Middle frontal gyrus (tissue), 1 donor: ENCODE results near the gene CMTM3.
A peak's percentile ranks its signal among the peaks of the same experiment; 100 is the strongest.
"Not testable (repeated sequence)": the region's sequence is repeated elsewhere in the genome, so short reads cannot be mapped to it uniquely, and the experiment has no call there.

Source experiments
- DNase-seq: peaks from one replicate; pipeline ENCODE4 v3.0.0-alpha.2; 2015; ENCODE audit warnings: low spot score; ENCODE audit errors: extremely low spot score

The CMTM3 gene

DNA sequence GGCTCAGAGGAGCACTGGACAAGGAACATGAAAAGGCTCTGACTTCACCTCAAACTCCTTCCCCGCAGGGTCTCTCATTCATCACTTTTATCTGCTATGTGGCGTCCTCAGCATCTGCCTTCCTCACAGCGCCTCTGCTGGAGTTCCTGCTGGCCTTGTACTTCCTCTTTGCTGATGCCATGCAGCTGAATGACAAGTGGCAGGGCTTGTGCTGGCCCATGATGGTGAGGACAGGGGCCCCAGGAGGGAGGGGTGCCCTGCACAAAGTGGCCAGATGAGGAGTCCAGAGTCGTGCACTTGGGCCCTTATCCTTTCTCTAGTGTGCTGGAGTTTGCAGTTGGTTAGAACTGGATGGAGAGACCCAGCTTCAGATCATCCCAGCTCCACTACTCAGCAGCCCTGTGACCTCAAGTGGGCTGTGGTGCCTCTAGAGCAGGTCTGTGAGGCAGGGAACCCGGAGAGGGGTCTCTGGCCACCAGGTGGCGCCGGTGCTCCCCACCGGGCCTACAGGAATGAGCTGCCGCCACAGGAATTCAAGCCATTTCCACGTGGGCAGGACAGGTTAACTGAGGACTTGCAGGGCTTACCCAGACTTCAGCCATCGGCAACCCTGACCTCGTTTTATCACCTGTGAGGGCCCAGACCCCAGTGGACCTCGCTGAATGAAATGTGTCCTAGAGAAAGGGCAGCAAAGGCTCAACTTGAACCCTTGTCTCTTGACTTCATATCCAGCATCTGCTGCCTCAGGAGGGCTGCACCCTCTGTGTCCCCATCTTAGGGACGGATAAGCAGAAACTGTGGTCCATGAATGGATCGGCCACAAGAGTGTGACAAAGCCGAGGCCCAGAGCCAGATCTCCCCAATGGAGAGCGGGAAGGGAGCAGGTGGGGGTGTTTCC, 4.0 kb downstream of the CMTM3 start:
- DNase-seq = peak; percentile 41

DNA sequence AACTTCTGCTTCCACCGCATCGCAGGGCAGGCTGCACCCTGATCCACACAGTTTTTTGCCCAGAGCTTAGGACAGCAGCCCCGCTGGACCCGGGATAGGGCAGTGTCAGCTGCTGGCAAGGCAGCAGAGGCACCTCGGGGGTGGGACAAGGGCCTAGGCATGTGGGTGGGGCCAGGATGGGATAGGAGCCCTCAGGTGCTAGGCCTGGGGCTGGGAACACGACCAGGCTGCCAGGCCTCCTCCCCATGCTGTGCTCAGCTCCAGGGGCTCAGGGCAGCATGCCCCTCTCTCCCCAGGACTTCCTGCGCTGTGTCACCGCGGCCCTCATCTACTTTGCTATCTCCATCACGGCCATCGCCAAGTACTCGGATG, 4.6 kb downstream of the CMTM3 start:
- no peak for DNase-seq

DNA sequence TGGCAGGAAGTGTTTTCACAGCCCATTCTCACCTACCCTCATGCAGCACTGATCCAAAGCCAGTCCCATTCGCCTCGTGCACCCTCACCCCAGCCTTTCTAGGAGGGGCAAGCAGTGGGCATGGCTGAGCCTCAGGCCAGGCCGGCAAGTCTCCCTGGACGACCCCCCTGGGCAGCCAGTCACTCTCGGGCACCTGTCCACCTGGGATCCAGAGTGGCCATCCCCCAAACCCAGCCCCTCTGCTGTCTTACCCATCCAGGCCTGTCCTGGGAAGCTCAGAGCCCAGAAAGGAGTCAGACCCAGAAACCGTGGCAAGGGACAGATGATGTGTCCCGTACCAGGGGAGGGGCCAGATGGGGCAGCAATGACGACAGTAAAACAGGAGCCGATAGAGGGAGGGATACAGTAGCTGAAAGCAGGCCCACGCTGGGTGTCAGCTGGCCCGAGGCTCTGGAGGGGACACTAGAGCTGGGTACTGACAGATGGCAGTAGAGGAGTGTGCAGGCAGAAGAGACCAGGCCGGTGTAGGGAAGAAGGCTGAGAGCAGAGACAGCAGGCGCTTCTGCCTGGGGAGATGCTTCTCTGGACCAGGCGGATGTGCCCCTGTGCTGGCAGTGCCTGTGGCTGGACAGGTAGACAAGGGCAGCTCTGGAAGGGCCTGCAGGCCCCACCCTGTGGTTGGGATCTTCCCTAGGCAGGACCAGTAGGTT, 5.8 kb downstream of the CMTM3 start:
- DNase-seq = no peak

DNA sequence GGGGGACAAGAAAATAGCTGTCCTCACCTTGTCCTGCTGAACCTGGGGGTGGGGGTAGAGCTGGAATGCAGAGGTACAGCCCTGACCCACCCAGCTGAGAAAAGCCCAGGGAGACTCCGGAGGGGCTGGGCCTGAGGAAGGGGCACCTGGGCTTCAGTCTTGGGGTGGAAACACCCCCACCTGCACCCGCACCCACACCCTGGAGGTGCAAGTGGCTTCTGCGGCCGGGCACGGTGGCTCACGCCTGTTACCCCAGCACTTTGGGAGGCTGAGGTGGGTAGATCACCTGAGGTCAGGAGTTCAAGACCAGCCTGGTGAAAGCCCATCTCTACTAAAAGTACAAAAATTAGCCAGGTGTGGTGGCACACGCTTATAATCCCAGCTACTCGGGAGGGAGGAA, 7.4 kb downstream of the CMTM3 start:
- not testable (repeated sequence) for DNase-seq

DNA sequence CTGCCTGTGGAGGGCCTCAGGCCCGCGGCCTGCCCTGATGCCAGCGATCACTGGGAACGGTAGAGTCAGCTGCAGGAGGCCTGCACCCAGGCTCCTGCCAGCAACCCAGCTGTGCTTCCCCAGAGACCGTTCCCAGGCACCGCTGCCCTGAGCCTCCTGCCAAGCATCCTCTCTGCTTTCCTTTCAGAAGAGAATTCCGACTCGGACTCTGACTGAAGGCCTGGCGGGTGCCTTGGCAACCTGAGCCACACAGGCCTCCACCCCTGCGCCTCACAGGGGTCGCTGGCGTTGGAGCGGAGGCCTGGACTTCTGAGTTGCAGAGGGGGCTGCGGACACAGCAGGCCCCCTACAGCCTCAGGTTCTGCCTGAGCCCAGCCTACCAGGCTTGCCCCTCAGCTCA, 7.9 kb downstream of the CMTM3 start:
- DNase-seq = no peak

DNA sequence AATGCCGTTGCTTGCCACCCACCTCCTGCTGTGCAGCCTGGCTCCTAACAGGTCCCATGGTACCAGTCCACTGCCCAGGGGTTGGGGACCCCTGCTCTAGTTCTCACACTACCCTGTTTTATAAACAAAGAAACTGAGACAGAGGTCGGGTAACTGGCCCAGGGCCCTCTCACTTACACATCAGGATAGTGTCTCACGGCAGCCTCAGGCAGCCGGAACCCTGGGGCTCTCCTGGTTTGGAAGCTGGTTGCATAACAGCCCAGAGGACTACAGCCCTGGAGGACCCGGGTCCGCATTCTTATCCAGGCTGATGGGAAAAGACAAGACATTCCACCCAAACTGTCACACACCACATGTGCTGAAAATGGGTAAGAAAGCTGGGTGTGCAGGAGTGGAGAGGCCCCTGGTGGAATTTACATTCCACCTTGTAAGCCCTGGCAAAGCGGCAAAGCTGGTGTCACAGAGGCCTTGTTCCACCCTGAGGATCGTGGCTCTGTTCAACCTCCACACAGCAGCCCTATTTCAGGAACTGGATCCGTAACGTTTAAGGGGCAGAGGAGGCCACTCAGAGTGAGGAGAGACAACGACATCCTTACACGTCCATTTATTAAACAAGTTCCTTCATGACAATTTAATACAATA, 9.8 kb downstream of the CMTM3 start:
- DNase-seq = no peak

DNA sequence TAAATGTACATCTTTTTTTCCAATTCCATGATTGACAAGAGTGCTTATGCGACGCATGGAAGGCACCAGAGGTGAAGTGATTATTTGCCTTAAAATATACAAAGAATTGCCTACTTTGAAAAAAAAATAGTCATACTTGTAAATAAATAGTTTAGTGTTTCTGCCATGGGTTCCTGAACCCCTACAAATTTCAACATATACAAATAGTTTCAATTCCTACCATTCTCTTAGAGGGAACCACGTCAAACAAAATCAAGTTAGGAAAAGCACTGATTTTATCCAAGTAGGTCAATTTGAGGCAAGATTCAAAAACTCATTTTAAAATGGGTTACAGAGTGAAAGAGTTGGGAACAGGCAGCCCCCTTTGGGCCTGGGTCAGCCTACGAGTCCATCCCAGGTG, 11.7 kb downstream of the CMTM3 start:
- no peak for DNase-seq

DNA sequence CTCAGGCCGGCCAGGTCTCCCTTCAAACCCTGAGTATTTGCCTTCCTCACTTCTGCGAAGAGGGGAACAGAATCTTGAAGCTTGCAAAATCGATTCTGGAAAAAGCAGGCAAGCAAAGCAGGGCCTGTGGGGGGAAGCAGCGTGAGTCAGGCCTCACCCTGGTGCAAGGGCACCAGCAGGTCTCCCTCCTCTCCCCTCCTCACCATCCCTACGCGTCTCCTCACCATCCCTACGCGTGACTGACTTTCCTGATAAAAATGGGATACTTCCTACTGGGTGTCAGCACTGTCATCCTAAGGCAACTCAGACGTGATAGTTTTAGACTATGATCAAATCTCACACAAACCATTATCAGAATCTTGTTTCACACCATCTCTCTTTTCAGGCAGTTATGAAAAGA, 12.1 kb downstream of the CMTM3 start:
- DNase-seq = no peak

DNA sequence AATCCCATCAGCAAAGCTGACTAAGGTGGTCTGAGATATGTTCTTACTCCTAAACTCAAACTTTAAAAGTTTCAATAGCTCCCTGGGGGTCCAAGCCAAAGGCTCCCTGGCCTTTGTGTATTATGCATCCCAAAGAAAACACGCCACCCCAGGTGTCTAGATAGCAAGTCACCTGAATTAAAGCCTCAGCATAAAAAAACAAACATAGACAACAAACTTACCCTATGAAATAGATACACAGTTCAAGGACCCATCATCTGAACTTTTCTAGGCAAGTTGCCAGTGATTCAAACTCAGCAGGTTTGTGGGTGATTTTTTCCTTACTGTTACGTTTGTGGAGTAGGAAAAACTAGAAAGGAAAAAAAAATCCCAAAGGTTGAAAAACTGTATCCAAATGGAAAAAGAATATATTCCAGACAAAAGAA, 12.5 kb downstream of the CMTM3 start:
- no peak for DNase-seq

DNA sequence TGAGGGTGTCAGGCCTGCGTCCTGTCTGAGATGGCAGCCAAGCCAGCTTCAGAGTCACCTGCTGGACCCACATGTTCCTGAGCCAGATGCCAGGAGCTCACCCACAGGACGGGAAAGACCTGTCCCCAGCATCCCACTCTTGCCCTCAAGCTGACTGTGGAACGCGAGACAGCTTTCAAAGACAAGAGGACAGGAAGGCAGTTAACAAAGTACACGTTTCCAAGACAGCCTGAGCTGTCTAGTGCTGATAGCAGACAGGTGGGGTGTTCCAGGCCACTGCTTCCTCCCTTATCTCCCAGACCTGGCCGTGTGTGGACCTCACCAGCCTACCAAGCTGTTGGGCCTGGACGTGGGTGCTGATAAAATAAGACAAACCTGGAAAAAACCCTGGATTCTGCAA, 13.2 kb downstream of the CMTM3 start:
- no peak for DNase-seq

DNA sequence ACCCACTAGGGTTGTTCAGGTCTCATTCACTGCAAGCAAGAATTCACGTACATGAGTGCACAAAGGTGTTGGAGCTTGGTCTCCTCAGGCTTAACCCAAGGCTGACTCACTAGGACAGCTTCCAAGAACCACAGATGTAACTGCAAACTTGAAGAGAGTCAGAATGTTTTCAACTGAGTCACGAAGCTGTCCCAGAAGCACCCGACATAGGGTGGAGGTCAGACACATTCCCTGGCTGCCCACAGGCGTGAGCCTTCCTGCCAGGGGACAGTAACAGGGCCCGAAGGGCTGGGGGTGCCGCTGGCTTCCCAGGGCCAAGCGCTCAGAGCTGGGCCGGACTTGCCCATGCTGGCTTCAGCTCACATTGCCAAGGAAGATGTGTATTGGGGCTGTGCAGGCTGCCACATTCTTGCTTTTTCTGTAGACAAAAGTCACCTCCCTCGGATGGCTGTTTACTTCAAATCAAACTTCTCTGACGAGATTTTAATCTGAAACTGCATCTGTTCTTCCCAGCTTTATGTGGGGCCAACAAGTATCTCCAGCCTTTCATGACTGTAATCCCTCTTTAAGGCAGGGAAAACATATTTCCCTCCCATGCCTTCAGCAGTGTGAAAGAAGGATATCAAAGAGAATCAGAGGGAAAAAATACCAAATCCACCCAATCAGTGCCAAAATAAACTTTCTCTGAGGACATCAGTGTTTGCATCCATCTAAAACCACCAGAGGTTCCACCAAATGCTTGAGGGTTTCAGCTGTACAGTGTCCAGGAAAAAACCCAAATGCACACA, 14.3 kb downstream of the CMTM3 start:
- DNase-seq = no peak

DNA sequence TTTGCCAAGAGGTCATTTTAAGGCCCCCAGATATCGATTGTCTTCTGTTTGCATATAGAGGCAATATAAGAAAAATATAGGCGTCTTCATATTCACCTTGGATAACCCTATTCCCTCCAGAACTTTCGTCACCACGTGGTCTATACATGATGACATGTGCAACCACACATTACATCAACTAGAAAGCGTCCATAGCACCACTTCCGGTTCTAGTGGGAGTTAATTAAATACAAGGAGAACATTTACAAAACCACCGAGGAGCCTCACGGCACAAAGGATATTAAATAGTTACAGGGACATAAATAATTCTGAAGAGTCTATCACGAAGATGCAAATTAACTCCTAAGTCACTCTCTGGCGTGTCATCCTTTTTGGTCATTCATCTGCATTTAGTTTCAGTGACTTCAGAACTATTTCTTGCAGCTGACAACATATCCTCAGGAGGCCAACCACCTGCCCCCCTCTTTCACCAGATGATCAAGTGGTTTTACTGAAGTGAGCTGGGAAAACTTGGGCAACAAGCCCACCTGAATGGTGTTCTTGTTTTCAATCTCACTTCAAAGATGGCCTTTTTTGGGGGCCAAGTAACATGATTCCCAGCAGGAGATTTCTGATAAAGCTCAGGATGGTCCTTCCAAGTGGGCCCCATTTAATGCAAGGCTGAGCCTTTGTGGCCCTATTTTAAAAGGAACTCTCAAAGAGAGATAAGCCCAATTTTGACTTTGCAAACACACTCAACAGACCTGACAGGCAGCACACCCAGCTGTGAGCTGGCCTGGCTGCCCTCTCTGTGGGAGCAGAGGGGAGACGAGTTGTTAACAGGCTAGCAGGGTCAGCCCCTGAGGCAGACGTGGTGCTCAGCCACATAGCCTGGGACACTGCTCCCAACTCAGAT, 15.3 kb downstream of the CMTM3 start:
- DNase-seq = no peak

DNA sequence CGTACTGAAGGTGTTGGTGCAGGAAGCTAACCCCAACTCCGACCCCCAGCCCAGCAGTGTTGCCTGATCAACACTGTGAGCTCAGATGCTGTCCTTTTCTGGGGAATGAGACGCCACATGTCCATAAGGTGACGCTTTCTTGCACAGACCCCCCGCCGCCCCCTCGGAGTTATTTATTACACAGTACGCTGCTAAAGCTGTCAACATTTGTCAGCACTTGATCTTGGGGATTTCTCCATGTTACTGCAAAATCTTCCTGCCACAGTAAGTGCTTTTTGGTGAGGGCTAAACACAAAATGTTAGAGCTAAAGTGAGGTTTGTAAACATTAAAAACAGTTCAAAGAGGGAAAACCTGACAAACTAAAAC, 15.9 kb downstream of the CMTM3 start:
- DNase-seq = no peak

DNA sequence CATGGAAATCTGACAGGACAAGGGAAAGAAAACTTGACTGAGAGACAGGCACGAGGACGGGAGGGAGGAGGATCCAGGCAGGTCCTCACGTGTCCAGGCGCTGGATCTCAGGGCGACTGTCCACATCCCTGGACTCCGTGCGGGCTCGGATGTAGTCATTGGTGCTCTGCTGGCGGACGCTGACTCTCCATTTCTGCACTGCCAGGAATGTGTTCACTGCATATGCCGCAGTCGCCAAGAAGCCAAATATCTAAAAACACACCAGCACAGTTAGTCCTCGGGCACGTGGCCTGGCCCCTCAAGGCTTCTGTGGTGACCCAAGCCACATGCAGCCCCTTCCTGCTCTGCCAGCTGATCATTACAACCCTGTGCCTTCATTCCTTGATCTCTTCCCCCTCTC, 17.5 kb downstream of the CMTM3 start:
- DNase-seq = no peak

DNA sequence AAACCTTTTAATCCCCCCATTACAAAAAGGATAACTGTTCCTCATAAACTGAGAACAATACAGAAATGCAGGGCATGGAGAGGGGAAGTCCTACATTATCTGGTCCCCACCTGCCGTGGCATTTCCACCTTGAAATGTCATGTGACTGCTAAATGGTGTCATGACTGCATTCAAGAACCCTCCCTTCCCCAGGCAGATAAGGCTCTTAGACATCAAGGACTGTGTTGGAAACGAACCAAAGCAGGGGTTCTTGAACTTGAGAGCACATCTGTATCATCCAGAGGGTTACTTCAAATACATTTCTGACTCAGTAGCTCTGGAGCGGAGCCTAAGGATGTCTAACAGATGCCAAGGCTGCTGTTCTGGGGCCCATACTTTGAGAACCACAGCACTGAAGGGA, 18.4 kb downstream of the CMTM3 start:
- no peak for DNase-seq

DNA sequence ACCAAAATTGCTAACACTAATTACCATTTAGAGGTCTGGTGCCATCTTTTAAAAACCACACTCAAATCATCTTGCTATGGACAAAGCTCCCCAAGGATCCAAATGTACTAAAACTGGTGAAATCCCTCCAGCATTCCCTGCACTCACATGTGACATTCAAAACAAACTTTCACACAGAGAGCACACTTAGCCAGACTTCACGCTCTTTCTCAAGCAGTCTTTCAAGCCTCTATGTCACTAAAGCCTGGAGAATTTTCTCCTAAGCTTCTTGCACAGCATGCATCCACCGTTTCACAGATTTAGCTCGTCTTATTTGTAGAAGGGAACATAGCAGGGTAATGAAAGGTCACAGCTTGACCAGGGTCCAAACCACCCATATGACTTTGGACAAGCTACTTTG, 19.3 kb downstream of the CMTM3 start:
- no peak for DNase-seq

DNA sequence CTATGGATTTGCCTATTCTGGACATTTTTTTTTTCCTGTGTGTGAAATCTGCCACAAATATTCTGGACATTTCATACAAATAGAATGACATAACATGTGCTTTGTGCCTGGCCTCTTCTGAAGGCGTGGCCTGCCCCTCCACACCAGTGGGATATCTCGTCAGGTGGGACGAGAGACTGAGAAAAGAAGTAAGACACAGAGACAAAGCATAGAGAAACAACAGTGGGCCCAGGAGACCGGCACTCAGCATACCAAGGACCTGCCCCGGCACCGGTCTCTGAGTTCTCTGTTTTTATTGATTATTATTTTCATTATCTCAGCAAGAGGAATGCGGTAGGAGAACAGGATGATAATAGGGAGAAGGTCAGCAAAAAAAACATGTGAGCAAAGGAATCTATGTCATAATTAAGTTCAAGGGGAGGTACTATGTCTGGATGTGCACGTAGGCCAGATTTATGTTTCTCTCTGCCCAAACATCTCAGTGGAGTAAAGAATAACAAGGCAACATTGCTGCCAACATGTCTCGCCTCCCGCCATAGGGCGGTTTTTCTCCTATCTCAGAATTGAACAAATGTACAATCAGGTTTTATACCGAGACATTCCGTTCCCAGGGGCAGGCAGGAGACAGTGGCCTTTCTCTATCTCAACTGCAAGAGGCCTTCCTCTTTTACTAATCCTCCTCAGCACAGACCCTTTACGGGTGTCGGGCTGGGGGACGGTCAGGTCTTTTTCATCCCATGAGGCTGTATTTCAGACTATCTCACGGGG, 23.3 kb downstream of the CMTM3 start:
- not testable (repeated sequence) for DNase-seq

DNA sequence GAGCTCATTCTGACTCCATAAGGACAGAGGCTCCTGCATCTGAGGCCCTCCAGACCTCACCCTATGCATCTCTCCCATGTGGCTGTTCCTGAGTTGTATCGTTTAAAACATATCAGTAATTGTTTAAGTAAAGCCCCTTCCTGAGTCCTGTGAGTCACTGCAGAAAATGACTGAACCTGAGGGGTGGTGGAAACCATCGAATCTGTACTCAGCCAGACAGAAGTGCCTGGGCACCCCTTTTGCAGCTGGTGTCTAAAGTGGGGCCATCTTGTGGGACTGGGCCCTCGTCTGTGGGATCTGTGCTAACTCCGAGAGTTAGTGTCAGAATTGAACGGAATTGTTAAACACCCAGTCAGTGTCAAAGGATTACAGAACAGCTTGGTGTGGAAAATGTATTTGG, 25.4 kb downstream of the CMTM3 start:
- DNase-seq = no peak

DNA sequence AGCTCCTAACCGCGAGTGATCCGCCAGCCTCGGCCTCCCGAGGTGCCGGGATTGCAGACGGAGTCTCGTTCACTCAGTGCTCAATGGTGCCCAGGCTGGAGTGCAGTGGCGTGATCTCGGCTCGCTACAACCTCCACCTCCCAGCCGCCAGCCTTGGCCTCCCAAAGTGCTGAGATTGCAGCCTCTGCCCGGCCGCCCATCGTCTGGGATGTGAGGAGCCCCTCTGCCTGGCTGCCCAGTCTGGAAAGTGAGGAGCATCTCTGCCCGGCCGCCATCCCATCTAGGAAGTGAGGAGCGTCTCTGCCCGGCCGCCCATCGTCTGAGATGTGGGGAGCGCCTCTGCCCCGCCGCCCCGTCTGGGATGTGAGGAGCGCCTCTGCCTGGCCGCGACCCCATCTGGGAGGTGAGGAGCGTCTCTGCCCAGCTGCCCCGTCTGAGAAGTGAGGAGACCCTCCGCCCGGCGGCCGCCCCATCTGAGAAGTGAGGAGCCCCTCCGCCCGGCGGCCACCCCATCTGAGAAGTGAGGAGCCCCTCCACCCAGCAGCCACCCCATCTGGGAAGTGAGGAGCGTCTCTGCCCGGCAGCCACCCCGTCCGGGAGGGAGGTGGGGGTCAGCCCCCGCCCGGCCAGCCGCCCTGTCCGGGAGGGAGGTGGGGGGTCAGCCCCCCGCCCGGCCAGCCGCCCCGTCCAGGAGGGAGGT, 26.2 kb downstream of the CMTM3 start:
- DNase-seq = not testable (repeated sequence)
